ENCODE data around the gene LTBP4.

- TF ChIP-seq CTCF (IDR thresholded peaks at IDR 0.05; ENCODE audit: borderline replicate concordance, extremely low read depth, low read length, poor library complexity, severe bottlenecking) (no peak), EZH2 (IDR thresholded peaks at IDR 0.05; ENCODE audit: borderline replicate concordance, low read depth, low read length, severe bottlenecking) (no peak)
These were observed 39.6 kb downstream of the LTBP4 start for GRCh38 chr19:40640744-40641143.
